Measurements from ENCODE around the gene AHCYL2. TPM values are rescaled to one million over a fixed set of nuclear protein-coding genes. Genes with fewer than 3 reads are reported as not detected.

AHCYL2 gene
- total and polyA plus RNA-seq, 2 donors (not counting 1 experiment from before 2014, with no cell fraction given), result 8.8 to 26.2 TPM

DNA sequence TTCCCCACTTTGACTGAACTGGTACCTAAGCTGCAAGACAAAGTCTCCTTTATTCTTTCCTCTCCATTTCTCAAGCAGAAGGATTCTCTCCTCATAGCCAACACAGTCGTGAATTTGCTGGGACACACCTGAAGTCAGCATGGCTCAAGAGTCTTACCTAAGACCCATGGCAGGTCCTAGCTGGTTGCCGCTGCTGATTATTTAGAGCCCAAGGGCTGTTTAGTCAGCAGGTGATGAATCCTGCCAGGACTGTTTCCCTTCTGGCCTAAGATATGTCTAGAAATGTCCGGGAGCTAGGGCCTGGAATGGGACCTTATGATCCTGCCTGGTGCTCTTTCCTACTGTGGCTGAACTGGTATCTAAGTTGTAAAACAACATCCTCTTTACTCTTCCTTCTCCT, 82.8 kb downstream of the AHCYL2 start:
- Histone ChIP-seq H3K4me1 (ENCODE audit: control insufficient read depth in 2 of 2, insufficient read depth in 2 of 2, low read length in 2 of 2) (no peaks in the 10 kb centered on the region), H2AFZ (ENCODE audit: insufficient read depth, low read depth, low read length, poor library complexity, severe bottlenecking) (no peak overlapping the region), H3K79me2 (ENCODE audit: control insufficient read depth, insufficient read depth, low read length) (peaks cover 10% of the 10 kb centered on the region), H3K27ac (ENCODE audit: low read length in 2 of 2) (no peak overlapping the region), H3K27me3 (replicated peaks in 1 of 4; ENCODE audit: control extremely low read depth in 1 of 4, control insufficient read depth in 3 of 4, insufficient read depth in 4 of 4, low read length in 3 of 4) (no peaks in the 10 kb centered on the region), H4K20me1 (ENCODE audit: control insufficient read depth, insufficient read depth, low read length, poor library complexity, severe bottlenecking) (no peaks in the 10 kb centered on the region), H3K4me3 (ENCODE audit: control extremely low read depth in 1 of 5, extremely low read depth in 1 of 5, insufficient read depth in 1 of 5, low read depth in 2 of 5, low read length in 4 of 5) (no peak overlapping the region), H3K9me3 (ENCODE audit: control extremely low read depth in 1 of 3, control insufficient read depth in 2 of 3, insufficient read depth in 1 of 3, low read length in 2 of 3) (peaks cover 0 to 8% (median 0%) of the 10 kb centered on the region in 3 donors), H3K4me2 (replicated peaks; ENCODE audit: low read depth, low read length, poor library complexity, severe bottlenecking) (no peak overlapping the region), H3K36me3 (replicated peaks in 1 of 2; ENCODE audit: control extremely low read depth in 1 of 2, control insufficient read depth in 1 of 2, extremely low read depth in 1 of 2, insufficient read depth in 2 of 2, low read length in 1 of 2) (no peaks in the 10 kb centered on the region), H3K9ac (ENCODE audit: low read length) (no peak overlapping the region)
- WGBS (ENCODE audit: insufficient coverage), result 90% methylated on average over 2 of the region's 3 CpGs
- DNase-seq (no peak), ATAC-seq (ENCODE audit: low read depth) (no peak)
- intact Hi-C loops (cut with micrococcal nuclease), result no loop called here
- no peaks in the 10 kb centered on the region for H3K4me1 Mint-ChIP-seq
- H3K4me3 Mint-ChIP-seq, result no peak overlapping the region
- peaks cover 6% of the 10 kb centered on the region for H3K9me3 Mint-ChIP-seq (ENCODE audit: insufficient read depth)
- no peaks in the 10 kb centered on the region for H3K27me3 Mint-ChIP-seq
- no peak overlapping the region for H3K27ac Mint-ChIP-seq
- POLR2A ChIA-PET, result no interaction called here
- no peak for TF ChIP-seq EZH2 (IDR thresholded peaks at IDR 0.05; ENCODE audit: borderline replicate concordance, insufficient read depth, low read depth, low read length, poor library complexity, severe bottlenecking)
- TF ChIP-seq CTCF (IDR thresholded peaks at IDR 0.05), result no peak
- CTCF ChIA-PET, result interaction anchor here (0.6 to 1.4 kb wide), 3 partner anchors 10 to 89 kb away, joined by 4 to 5 read pairs (median 4); no protein-coding TSS in a partner anchor

- POLR2A ChIA-PET, result no interaction called here
- Histone ChIP-seq H3K27ac (ENCODE audit: low read length in 2 of 2) (no peak overlapping the region), H4K20me1 (ENCODE audit: control insufficient read depth, insufficient read depth, low read length, poor library complexity, severe bottlenecking) (no peaks in the 10 kb centered on the region), H3K36me3 (replicated peaks in 1 of 2; ENCODE audit: control extremely low read depth in 1 of 2, control insufficient read depth in 1 of 2, extremely low read depth in 1 of 2, insufficient read depth in 2 of 2, low read length in 1 of 2) (no peaks in the 10 kb centered on the region), H3K4me3 (ENCODE audit: control extremely low read depth in 1 of 5, extremely low read depth in 1 of 5, insufficient read depth in 1 of 5, low read depth in 2 of 5, low read length in 4 of 5) (no peak overlapping the region), H3K9me3 (ENCODE audit: control extremely low read depth in 1 of 3, control insufficient read depth in 2 of 3, insufficient read depth in 1 of 3, low read length in 2 of 3) (peaks cover 0 to 8% (median 0%) of the 10 kb centered on the region in 3 donors), H2AFZ (ENCODE audit: insufficient read depth, low read depth, low read length, poor library complexity, severe bottlenecking) (no peak overlapping the region), H3K27me3 (replicated peaks in 1 of 4; ENCODE audit: control extremely low read depth in 1 of 4, control insufficient read depth in 3 of 4, insufficient read depth in 4 of 4, low read length in 3 of 4) (no peaks in the 10 kb centered on the region), H3K9ac (ENCODE audit: low read length) (no peak overlapping the region), H3K4me2 (replicated peaks; ENCODE audit: low read depth, low read length, poor library complexity, severe bottlenecking) (no peak overlapping the region), H3K4me1 (ENCODE audit: control insufficient read depth in 2 of 2, insufficient read depth in 2 of 2, low read length in 2 of 2) (no peaks in the 10 kb centered on the region), H3K79me2 (ENCODE audit: control insufficient read depth, insufficient read depth, low read length) (peaks cover 9% of the 10 kb centered on the region)
- CTCF ChIA-PET, result interaction anchor here (0.6 to 1.4 kb wide), 3 partner anchors 10 to 90 kb away, joined by 4 to 5 read pairs (median 4); no protein-coding TSS in a partner anchor
- no peak for TF ChIP-seq EZH2 (IDR thresholded peaks at IDR 0.05; ENCODE audit: borderline replicate concordance, insufficient read depth, low read depth, low read length, poor library complexity, severe bottlenecking)
- TF ChIP-seq CTCF (IDR thresholded peaks at IDR 0.05), result no peak
- Mint-ChIP-seq H3K4me3 (no peak overlapping the region), H3K27me3 (no peaks in the 10 kb centered on the region), H3K9me3 (ENCODE audit: insufficient read depth) (peaks cover 6% of the 10 kb centered on the region), H3K27ac (no peak overlapping the region), H3K4me1 (no peaks in the 10 kb centered on the region)
- ATAC-seq (ENCODE audit: low read depth) (no peak), DNase-seq (no peak)
- WGBS (ENCODE audit: insufficient coverage), result no CpG with 5 or more reads among the region's 1 CpG
- intact Hi-C loops (cut with micrococcal nuclease), result no loop called here
These were observed 83.2 kb downstream of the AHCYL2 start for GRCh38 chr7:129308047-129308446.

Data from B cell (primary cell).